Kidney (tissue), 14 donors: ENCODE data around the gene SLC9A3. TPM values are rescaled to one million over a fixed set of nuclear protein-coding genes. Genes with fewer than 3 reads are reported as not detected.

ENCODE experiments used
- DNase-seq, 5 donors: peaks; one replicate each; pipeline ENCODE4 v3.0.0-alpha.2; 2013 to 2020
- FAIRE-seq: peaks from 2 replicates; lab custom pipeline; 2012; peaks lifted over from hg19 to GRCh38; lab: Jason Lieb, UNC
- H3K27ac ChIP-seq, 2 donors: one replicate each; pipeline ENCODE4 v1.7.0; 2013; ENCODE audit warnings: low read depth in 2 of 2, low read length in 2 of 2, inconsistent platforms in 1 of 2
- H3K27me3 ChIP-seq: one replicate; pipeline ENCODE4 v1.7.1; 2013; ENCODE audit warnings: low read length, inconsistent platforms; ENCODE audit not compliant: control insufficient read depth, insufficient read depth
- H3K36me3 ChIP-seq, 3 donors: one replicate each; pipeline versions ENCODE4 v1.7.0 to v1.7.1; 2013; ENCODE audit warnings: low read length in 3 of 3, control low read depth in 1 of 3, inconsistent platforms in 1 of 3; ENCODE audit not compliant: insufficient read depth in 3 of 3, control insufficient read depth in 2 of 3
- H3K4me1 ChIP-seq, 3 donors: one replicate each; pipeline versions ENCODE4 v1.7.0 to v1.7.1; 2013; ENCODE audit warnings: low read length in 3 of 3, inconsistent platforms in 1 of 3, low read depth in 1 of 3; ENCODE audit not compliant: control insufficient read depth in 2 of 3, insufficient read depth in 2 of 3
- H3K4me3 ChIP-seq, 3 donors: one replicate each; pipeline versions ENCODE4 v1.7.0 to v1.8.1; 2013; ENCODE audit warnings: low read length in 3 of 3, control low read depth in 1 of 3, inconsistent platforms in 1 of 3
- H3K9ac ChIP-seq, 3 donors: one replicate each; pipeline versions ENCODE4 v1.7.0 to v1.7.1; 2013; ENCODE audit warnings: low read length in 3 of 3, control low read depth in 1 of 3, inconsistent platforms in 1 of 3
- H3K9me3 ChIP-seq, 3 donors: one replicate each; pipeline versions ENCODE4 v1.7.0 to v1.7.1; 2013; ENCODE audit warnings: low read length in 3 of 3, control low read depth in 1 of 3, inconsistent platforms in 1 of 3; ENCODE audit not compliant: control insufficient read depth in 2 of 3, insufficient read depth in 1 of 3
- CTCF ChIP-seq: IDR thresholded peaks from 3 replicates; pipeline ENCODE4 v1.5.1; 2012; ENCODE audit warnings: mild to moderate bottlenecking, moderate library complexity, borderline replicate concordance; ENCODE audit not compliant: insufficient read depth; ENCODE audit errors: extremely low read depth
- intact Hi-C: fragments of 100-400 bp; cut with DNase I; formaldehyde crosslinking; loops from one replicate; pipeline ENCODE4 v1.11.1; 2022
- microRNA-seq: library from miRNA; unstranded; fragments of <30 nt; microRNA quantifications from one replicate; pipeline ENCODE4 v1.2.0, GENCODE V29; 2020
- polyA plus RNA-seq: library from polyadenylated mRNA; stranded (reverse); fragments of 350-450 nt; fragmentation: Illumina TruSeq; extraction: RNeasy Lipid Tissue Mini Kit (QIAGEN cat#74804); gene quantifications from one replicate; pipeline ENCODE4 v1.2.3, GENCODE V29; 2014; ENCODE audit warnings: low read depth, low replicate concordance; ENCODE audit not compliant: insufficient read depth
- total RNA-seq: library from RNA; stranded (reverse); fragmentation: NEBNext Ultra II Directional; extraction: Animal tissue kit (Norgen Biotek cat#: 25700); gene quantifications from one replicate; pipeline ENCODE4 v1.2.1, GENCODE V29; 2021
- donor health status: control.
- donor health status: control.
- donor health status: control.
- donor health status: control.
- donor health status: control.
- donor health status: DM: yes; HTN: yes; CAD: no.
- donor health status: Normal renal cell carcinoma (clear cell type).

Gene SLC9A3
- total and polyA plus RNA-seq, 2 donors from 2014 or later = 10.5 to 36.9 TPM

DNA sequence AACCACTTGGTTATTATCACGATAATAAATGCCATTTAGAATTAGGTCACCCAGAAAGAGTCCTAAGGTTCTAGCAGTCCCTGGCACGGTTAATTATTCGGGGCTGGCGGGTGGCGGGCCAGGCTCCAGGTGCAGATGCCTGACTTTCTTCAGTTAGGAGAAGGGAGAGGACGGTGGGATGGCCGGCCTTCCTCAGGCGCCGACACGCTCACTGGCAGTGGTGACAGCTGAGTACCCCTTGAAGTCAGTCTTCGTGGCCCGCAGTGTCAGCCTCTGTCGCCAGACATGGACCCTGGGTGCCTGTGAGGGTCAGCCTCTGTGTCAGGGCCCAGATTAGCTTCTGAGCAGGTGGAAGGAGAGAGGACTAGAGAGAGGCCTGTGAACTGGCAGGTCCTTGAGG, 102.3 kb downstream of the SLC9A3 start:
- Histone ChIP-seq H3K27ac (no peak overlapping the region), H3K27me3 (no peaks in the 10 kb centered on the region), H3K4me3 (no peak overlapping the region), H3K9me3 (no peaks in the 10 kb centered on the region), H3K4me1 (no peaks in the 10 kb centered on the region), H3K9ac (no peak overlapping the region), H3K36me3 (no peaks in the 10 kb centered on the region)
- TF ChIP-seq CTCF = no peak
- intact Hi-C loops = no loop called here
- DNase-seq (peak in 2 of 5 donors; percentile 26 to 68), FAIRE-seq (no peak)

DNA sequence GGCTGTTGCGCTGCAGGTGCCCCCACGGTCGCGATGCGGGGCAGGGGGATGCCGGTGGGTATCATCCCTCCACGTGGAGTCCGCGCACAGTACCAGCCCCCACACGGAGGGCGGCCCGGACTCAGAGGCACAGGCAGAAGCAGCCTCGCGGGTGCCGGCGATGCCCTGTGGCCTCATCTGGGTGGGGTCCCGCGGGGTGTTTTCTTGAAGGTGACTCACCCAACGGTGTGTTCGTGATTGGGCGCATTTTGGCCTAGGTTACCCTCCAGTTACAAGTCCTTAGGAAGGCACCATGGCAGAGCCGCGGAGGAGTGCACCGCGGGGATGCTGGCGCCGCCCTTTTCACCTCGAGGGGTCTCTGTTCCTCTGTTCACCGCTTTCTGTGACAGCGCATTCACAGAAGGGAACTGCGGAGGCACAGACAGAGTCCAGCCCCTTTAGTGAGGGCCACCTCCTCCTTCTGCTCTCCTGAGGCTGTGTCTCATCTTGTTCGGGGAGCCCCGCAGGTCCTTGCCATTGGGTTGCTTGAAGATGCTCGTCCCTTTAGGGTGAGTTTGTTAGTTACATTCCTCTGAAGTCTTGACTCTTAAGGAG, 102.9 kb downstream of the SLC9A3 start:
- H3K36me3 ChIP-seq = no peaks in the 10 kb centered on the region
- H3K27me3 ChIP-seq = no peaks in the 10 kb centered on the region
- H3K9ac ChIP-seq = no peak overlapping the region

DNA sequence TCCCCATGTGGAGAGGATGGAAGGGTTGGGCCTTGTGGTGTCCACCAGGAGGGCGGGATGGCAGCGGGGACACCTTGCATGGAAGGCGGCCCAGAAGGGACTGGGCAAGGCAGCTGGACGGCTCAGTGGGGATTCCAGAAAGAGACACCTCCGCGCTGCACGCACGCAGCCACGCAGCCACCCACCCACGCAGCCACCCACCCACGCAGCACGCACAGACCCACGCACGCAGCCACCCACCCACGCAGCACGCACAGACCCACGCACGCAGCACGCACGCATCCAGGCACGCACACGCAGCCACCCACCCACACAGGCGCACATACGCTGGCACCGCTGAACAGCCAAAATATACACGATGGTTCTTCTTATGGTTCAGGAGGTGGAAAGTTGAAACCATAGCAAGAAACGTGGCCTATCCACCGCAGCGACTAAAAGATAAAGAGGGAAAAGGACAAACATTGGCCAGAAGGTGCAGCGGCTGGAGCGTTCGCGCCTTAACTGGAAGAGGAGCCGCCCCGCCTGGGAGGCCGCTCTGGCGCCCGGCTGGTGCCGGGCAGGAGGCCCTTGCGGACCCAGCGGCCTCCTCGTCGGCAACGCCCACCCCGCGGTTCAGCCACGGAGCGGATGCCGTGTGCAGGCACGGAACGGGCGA, 103.5 kb downstream of the SLC9A3 start:
- no peaks in the 10 kb centered on the region for H3K27me3 ChIP-seq
- intact Hi-C loops = no loop called here
- H3K9ac ChIP-seq = no peak overlapping the region
- DNase-seq (peak in 2 of 5 donors; percentile 26 to 29), FAIRE-seq (no peak)
- no peaks in the 10 kb centered on the region for H3K4me1 ChIP-seq
- H3K4me3 ChIP-seq = no peak overlapping the region
- H3K27ac ChIP-seq = no peak overlapping the region
- no peaks in the 10 kb centered on the region for H3K9me3 ChIP-seq
- no peaks in the 10 kb centered on the region for H3K36me3 ChIP-seq
- no peak for TF ChIP-seq CTCF

More for the DNA sequence above, 102.9 kb downstream of the SLC9A3 start:
- no peaks in the 10 kb centered on the region for H3K4me1 ChIP-seq
- no peak for TF ChIP-seq CTCF
- H3K4me3 ChIP-seq = no peak overlapping the region
- peak in 2 of 5 donors; percentile 35 to 40 for DNase-seq
- FAIRE-seq = no peak
- H3K27ac ChIP-seq = no peak overlapping the region
- intact Hi-C loops = no loop called here
- H3K9me3 ChIP-seq = no peaks in the 10 kb centered on the region

Small RNA genes lying within 50 kb of the gene (microRNA-seq; reads per million reads assigned to microRNA genes)
- not detected for gene MIR4456

Other genes with a start within 250 kb of the SLC9A3 start
- 1.7 TPM for gene AHRR, start 202.7 kb downstream of the SLC9A3 start, total RNA-seq
- gene AHRR, start 202.7 kb downstream of the SLC9A3 start, polyA plus RNA-seq = 0.71 TPM
- gene EXOC3, start 81.3 kb downstream of the SLC9A3 start, total RNA-seq = 71.5 TPM
- 40.5 TPM for gene EXOC3, start 81.3 kb downstream of the SLC9A3 start, polyA plus RNA-seq
- 7.8 TPM for gene CEP72, start 87.9 kb upstream of the SLC9A3 start, total RNA-seq
- gene CEP72, start 87.9 kb upstream of the SLC9A3 start, polyA plus RNA-seq = 1.1 TPM
- gene TPPP, start 168.9 kb upstream of the SLC9A3 start, total RNA-seq = 6.9 TPM
- gene TPPP, start 168.9 kb upstream of the SLC9A3 start, polyA plus RNA-seq = 5.8 TPM